Stimulated activated CD8-positive, alpha-beta memory T cell treated with anti-CD3 and anti-CD28 coated beads, Interleukin-15, amount 100 ng/mL, for 1 hour (primary cell): ENCODE results near the gene SOST.

Experiments used
- DNase-seq: peaks from one replicate; pipeline ENCODE4 v3.0.0-alpha.2; 2020; ENCODE audit warnings: low read depth

SOST gene

DNA sequence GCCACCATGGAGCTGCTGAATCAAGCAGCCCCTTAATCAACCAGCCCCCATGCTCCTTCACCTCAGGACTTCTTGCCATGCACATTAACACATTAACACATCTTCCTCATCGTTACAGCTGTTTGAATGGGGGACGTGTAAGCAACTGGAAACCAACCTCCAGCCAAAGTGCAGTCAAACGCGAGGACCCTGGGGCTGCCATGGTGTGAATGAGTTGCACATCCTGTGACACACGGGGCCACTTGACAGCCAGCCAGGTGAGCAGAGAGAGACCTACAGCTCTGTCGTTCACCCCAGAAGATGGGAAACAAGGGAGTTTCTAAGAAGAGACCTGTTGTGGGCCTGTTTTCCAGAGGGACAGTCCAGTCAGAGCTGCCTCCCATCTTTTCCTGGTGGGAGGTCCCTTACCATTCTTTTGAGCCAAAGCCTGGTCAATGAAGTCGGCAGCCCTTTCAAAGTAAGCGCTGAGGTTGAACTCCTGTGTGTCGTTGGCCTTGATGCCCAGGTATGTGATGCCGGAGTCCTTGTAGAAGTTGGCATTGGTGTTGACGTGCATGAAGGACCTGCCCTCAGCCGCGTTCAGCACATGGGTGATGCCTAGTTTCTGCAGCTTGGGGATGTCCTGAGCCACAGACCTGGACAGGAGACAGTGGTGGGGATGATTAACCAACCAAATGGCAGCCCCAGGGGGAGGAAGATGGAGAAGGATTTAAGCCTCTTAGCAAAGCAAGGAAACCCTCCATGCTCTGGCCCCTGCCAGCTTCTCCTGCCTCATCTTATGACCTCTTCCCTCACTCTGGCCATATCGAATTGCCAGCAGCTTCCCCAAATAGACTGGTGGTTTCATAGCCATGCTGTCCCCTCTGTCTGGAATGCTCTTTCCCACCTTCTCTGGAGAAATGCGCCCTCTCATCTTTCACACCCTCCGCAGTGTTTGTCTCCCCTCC, 16.0 kb upstream of the SOST start:
- no peak for DNase-seq

DNA sequence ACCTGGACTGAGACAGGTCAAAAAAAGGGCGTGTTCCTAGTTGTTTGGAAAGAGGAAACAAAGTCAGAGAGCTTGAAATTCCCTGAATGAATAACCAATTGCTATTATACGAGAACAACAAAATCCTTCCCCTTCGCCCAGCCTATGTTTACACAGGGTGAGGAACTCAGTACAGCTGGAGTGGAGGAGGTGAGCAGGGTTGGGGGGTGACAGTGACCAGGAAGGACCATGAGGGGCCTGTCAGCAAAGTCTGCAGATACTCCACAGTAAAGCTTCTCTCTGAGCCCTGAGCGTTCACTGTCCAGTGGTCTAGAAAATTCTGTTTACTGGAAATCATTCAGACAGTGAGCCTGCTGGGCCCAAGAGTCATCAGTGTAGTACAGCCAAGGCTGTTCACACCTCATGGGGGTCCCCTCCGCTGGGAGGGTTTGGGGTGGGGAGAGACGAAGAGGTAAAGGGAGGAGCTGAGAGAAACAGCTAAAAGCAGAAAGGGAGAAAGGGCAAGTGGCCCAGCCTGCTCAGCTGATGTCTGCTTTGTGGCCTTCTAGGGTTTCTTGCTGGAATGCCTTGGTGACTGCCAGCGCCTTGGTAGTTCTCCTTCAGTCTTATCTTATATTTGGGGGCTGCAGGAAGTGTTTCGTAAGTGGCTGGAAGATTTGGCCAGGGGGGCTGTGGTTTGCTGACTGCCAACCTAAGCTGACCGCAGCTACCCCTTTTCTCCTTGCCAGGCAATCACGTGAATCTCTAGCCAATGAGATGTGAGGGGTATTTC, 14.5 kb upstream of the SOST start:
- no peak for DNase-seq

DNA sequence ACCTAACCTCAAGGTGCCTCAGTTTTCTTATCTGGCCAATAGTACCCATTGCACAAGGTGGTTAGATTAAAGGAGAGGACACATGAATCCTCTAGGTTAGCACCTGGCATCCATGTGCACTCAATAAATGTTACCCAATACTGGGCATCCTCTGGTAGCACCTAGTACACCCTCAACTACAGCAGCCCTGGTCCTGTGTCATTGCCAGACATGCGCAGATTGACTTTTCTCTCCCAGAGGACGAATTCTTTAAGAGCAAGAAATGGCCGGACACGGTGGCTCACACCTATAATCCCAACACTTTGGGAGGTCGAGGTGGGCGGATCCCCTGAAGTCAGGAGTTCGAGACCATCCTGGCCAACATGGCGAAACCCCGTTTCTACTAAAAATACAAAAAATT, 12.9 kb upstream of the SOST start:
- no peak for DNase-seq

DNA sequence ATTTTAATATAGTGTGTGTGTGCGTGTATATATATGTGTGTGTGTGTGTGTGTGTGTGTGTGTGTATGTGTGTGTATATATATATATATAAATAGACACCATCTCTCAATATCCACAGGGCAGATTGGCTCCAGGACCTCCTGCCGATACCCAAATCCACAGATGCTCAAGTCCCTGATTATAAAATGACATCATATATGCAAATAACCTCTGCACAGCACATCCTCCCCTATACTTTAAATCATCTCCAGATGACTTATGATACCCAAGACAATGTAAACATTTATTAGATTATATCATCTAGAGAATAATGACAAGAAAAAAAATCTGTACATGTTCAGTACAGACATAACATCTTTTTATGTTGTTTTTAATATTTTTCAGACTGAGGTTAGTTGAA, 12.4 kb upstream of the SOST start:
- no peak for DNase-seq

DNA sequence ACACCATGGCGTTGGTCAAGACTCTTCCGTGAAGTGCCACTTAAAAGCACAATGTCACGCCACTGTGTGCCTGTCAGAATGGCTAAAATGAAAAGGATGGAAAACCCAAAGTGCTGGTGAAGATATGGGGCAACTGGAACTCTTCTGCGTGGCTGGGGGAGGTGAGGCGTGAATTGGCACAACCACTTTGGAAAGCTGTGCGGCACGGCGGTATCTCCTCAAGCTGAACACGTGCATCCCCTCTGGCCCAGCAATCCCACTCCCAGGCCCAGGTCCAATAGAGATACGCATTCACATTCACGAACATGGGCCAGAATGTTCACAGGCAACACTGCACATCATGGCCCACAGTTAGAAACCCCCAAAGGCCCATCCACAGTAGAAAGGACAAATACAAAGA, 11.3 kb upstream of the SOST start:
- DNase-seq, result no peak

DNA sequence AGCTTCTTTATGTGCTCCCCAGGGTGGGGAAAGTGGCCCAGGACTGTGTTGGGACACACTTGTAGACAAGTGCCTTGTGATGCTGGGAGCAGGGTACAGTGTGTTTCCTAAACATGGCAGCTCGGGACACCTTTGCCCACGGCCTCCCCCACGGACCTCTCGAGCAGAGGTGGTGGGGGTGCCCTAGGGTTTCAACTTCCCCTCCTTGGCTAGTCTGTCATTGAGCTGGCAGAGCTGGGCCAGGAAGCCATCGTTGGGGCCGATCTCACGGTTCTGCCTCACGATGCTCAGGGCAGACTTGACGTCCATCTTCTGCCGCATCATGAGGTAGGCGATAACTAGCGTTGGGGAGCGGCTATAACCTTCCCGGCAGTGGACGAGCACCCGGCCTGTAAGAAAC, 10.8 kb upstream of the SOST start:
- DNase-seq, result no peak

DNA sequence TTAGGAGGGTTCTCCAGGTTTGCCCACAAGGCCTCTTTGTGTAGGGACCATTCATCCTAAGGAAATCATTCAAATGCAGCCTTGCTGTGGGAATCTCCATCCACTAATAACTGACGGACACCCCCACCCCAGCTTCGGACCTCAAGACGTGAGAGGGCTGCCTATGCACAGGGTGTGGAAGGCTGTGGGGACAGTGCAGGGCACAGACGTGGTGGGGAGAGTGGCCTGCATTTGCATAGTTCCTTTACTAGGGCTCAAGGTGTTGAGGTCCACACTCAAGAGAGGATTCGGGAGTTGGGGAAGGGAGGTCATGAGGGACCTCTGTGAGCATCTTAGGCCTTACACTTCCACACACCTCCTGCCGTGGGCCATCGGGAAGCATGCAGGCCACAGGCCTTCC, 10.4 kb upstream of the SOST start:
- no peak for DNase-seq

DNA sequence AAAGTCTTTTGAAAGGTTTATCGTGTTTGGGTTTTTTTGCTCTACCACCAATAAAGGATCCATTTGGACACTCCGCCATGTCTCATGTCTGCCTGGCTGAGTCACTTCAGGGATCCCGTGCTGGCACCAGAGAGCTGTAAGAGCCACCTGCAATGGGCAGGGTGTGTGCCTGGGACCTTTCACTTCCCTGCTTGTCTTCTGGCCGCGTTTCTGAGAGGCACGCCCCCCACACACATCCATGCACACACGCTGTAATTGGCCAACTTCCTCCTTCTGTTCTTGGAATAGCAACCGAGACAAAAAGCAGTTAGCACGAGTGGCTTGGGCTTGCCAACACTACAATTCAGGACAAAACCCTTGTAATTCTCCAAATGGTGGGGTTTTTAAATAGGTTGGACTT, 9.8 kb upstream of the SOST start:
- DNase-seq, result no peak

DNA sequence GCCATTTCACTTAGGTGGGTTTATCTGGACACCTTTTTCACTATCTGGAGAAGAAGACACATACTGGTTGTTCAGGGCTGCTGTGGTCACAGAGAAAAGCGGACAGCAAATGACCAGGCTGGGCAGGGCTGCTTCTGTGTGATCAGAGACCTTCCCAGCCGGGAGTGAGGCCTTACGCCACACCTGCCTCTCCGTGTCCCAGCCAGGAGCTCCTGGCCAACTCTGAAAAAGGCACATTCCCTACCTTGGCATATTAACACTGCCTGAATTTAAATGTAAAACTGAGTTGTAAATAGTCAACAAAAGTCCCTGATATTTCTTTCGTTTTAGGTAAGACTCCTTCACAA, 9.1 kb upstream of the SOST start:
- DNase-seq, result no peak

DNA sequence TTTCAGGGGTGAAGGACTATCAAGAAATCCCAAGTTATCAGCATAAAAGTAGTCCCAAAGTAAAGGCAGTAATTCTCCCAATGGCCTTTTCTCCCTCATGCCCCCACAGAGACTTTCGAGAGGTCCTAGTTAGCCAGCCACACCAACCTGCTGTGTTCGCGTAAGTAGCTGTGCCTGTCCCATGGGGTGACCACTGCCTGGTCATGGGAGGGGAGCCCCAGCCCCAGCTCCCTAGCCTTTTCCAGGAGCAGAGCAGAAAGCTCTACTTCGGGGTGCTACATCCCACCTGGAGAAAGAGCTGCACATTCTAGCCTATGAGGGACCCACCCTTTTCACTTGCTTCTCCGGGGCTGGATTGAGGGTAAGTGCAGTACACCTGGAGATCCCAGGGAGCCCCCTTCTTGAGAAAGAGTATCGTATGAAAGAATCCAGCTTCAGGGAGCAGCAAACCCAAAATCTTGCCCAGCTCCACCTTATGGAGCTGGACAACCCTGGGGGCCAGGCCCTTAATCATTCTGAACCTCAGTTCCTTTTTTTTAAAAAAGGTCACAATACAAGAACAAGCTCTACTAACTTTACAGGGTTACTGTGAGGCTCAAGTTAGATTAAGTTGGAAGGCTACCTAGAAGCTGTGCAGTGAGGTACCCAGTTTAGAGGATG, 8.6 kb upstream of the SOST start:
- DNase-seq, result no peak

DNA sequence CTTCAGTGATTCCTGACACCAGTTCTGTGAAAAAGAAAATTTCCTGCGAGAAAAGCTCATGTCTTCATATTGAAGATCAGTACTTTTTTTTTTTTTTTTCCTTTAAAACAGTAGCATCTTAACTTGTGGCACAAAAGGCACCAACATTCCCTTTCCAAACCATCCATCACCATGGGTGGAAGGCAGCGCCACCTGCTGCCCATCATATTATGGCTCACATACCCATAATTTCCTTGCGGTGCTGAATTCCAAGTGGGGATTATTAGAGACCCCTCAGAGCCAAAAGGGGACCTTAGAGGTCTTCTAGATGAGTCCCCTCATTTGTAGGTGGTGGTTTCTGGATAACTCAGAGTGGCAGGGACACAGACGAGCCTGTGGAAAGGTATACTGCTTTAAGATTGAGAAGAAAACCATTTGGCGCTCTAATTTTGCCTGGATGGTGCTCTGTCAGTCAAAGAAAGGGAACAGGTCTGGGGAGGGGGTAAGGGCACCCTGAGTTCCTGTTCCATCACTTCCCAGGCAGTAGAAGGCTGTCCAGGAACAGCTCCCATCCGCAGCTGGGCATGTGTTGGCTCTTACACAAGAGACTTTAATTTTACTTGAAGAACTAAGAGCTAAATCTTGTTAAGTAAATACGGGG, 7.9 kb upstream of the SOST start:
- no peak for DNase-seq

DNA sequence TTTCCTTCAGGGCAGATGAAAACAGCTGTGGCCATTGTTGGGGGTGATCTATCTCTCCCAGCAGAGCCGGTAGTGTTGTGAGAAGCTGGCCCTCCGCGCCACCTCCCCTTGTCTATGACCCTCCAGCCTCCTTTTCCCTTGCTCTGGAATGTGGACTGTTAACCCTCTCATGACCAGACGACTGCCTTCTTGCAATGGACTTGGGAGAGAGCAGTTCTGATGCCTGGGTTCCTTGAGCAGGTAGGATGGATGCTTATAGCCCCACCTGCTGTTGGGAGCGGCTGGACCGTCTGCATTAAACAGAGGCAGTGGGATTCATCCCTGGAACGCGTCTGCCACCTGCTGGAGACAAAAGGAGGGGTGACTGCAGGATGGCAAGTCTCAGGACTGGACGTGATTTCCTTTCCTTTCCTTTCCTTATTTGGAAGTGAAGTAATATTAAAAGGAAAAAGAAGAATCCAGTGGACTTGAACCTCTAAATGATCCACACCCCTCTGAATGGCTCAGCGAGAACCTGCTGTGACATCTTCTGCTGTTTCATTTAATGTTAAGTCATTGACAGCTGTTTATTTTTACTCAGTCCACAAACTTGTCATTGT, 1.8 kb upstream of the SOST start:
- peak; percentile 76 for DNase-seq

DNA sequence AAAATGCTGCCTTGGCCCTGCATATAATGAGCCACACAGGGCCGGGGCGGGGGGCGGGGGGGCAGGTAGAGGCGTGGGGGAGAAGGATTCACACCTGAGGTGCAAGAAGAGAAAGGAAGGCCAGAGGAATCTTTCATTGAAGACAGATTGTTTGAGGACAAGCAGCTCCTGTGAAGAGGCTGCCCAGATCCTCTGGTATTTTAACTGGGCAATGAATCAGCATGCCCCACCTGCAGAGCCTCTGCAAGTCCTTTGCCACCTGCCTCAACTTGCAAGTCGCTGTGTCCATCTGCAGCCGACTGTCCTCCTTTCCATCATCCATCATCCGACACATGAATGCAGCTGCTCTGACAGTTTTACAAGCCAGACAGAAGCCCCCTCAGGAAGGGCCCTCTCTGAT, 1.2 kb upstream of the SOST start:
- no peak for DNase-seq

DNA sequence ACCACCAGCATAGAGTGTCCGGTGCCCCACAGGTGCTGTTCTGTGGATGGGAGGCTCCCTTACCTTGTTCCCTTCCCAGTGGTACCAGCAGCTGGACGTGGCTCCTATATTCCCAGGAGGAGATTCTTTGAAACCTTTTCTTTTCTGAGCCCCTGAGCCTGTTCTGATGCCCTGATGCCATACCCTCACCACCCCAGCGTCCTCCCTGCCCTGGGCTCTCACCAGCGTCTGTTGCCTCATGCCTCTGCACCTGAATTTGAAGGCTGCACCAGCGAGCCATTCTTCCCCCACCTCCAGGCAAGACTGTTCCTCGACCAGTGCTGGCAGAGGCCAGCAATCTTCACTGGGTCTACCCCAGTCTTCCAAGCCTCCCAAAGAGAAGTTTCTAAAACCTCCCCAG, 505 bp downstream of the SOST start:
- DNase-seq, result no peak

DNA sequence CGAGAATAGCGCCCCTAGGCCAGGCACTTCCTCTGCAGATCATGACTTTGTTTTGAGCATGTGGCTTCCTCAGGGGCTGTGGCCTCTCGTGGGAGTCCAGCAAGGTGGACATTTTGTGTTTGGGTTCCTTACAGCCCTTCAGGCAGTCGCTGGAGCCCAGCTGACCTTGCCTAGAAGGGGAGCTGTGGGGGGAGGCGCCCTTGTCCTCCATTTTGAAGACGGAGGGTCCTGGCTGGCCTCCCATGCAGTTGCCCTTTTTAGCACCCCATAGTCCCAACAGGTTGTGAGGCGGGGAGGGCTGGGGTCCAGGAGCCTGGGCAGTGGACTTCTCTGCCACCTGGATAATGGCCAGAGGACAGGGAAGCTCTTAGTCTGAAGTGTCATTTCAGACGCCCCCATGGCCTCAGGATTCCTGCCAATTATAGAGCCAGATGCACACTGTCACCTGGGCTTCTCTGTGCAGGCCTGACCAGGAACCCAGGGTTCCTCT, 1.4 kb downstream of the SOST start:
- DNase-seq, result no peak

DNA sequence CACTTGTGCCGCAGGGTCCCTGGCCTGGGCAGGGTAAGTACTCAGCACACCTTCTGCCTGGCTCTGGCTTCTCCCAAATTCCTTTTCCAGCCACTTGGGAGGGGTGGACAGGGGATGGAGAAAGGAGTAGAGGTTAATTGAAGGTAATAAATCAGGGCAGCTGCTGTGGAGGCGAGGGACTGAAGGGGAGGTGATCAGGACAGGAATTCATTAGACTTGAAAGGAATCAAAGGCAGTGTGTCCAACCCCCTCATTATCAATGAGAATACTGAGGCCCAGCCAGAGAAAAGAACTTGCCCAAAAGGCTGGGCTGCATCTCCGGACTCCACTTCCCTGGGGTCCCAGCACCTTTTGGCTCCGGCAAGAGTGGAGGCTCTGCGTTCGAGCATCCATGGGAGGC, 2.4 kb downstream of the SOST start:
- no peak for DNase-seq

DNA sequence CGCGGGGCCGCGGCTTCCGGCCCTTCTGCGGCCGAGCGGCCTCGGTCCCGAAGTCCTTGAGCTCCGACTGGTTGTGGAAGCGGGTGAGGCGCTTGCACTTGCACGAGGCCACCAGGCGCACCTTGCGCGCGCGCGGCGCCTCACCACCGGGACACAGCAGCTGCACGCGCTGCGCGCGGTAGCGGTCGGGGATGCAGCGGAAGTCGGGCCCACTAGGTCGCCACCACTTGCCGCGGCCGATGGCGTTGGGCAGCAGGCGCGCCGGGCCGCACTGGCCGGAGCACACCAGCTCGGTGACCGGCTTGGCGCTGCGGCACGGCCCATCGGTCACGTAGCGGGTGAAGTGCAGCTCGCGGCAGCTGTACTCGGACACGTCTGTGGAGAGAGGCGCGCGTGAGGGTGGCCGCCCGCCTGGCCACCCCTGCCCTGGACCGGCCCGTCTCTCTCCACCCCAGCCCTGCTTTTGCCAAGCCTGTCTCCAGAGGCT, 3.2 kb downstream of the SOST start:
- DNase-seq, result no peak

DNA sequence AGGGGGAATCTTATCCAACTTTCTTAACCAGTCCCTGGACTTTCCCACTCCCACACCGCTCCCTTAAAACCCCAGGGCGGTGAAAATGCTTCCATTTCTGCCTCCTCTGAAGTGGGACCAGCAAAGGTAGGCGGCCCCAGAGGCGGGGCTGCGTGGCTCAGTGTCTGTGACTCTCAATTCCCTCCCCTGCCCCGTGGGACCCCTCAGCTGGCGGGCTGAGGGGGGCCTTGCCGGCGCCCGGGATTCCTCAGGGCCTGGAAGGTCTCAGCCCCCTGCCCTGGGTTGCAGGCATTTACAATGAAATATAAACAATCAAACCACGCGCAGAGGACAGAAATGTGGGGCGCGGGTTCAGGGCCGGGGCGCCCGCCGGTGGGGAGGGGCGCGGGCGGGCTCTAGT, 3.6 kb downstream of the SOST start:
- no peak for DNase-seq

DNA sequence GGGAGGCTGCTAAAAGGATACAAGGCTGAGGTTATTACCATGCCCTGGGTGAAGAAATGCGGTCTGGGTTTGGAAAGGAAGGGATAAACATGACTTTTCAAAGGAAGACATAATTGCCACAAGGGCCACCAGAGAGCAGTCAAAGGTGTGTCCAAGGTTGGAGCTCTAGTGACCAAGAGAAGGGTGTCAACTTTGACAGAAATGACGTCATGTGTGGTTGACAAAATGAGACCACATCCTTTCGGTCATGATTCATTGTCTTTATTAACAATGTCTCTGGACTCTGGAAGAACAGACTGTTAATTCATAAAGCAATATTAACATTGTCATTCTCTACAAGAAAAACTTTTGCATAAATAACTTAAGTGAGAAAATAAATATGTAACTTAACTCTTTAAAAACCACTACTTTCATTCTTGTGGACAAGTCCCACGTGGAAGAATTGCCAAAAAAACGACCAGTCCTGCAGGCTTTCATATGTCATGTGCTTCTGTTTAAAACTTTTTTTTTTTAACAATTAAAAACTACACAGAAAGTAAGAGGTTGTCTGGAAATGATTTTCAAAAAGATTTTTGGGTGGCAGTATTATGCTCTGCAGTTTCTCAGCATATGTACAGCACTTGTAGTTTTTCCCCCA, 5.0 kb downstream of the SOST start:
- DNase-seq, result no peak

DNA sequence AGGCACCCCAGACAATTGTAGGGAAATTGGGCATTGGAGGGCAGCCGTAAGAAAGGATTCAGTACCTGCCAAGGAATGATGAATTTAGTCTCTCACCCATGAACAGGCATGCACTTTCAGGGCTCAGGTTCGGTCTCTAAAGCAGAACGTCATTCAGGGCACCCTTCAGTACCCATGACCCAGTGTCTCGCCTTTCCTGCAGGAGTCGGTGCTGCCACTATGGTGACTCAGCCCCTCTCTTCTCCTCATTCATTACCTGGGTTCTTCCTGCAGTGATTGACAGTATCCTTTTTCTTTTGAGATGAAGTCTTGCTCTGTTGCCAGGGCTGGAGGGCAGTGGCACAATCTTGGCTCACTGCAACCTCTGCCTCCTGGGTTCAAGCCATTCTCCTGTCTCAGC, 8.4 kb downstream of the SOST start:
- DNase-seq, result no peak

DNA sequence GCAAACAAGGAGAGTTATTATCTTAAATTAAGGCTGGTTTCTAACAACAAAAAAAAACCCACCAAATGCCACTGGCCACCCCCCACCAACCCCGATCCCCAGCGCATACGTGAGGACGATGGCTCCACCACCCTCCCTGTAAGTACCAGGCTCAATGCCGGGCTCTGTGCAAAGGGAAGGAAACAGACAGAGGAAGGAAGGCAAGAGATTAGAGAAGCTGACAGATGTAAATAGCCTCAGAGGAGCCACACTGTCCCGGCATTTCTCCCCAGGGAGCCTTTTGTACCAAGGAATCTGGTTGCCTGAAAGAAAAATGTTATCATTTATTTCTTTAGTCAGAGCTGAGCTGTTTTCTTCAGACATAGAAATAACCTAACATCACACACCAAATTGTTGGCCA, 13.1 kb downstream of the SOST start:
- DNase-seq, result no peak
